NB4 (cell line): Measurements from ENCODE around the gene EIF4G2.

Source experiments
- DNase-seq: peaks from one replicate; pipeline ENCODE4 v3.0.0; 2010; ENCODE audit warnings: low read depth
- H3K4me3 ChIP-seq: one replicate; pipeline ENCODE4 v1.5.1; 2011; ENCODE audit warnings: mild to moderate bottlenecking, low read depth, low read length, moderate library complexity
- MYC ChIP-seq: IDR thresholded peaks from 2 replicates; pipeline ENCODE4 v1.6.1; 2011; ENCODE audit warnings: low read depth, low read length
- POLR2A ChIP-seq: IDR thresholded peaks from 2 replicates; pipeline ENCODE4 v1.6.1; 2011; ENCODE audit warnings: mild to moderate bottlenecking; ENCODE audit not compliant: insufficient read length; ENCODE audit errors: extremely low read depth
- TF ChIP-seq, protein P1 (sequence below): IDR thresholded peaks from 2 replicates; pipeline ENCODE4 v1.6.1; 2011; ENCODE audit warnings: low read depth, low read length
- TF ChIP-seq, protein P2 (sequence below): IDR thresholded peaks from one replicate; pipeline ENCODE4 v1.5.1; 2012; ENCODE audit warnings: low read depth, low read length

The EIF4G2 gene

DNA sequence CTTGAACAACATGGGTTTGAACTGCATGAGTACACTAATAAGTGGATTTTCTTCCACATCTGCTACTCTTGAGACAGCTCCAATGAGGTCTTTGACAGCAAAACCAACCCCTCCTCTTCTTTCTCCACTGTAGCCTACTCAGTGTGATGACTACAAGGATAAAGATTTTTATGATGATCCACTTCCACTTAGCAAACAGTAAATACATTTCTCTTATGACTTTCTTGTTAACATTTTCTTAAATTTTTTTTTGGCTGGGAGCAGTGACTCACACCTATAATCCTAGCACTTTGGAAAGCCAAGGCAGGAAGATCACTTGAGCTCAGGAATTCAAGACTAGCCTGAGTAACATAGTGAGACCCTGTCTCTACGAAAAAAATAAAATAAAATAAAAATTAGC, 9.9 kb upstream of the EIF4G2 start:
- TF ChIP-seq POLR2A (no peak), MYC (no peak)
- TF ChIP-seq, protein P1, sequence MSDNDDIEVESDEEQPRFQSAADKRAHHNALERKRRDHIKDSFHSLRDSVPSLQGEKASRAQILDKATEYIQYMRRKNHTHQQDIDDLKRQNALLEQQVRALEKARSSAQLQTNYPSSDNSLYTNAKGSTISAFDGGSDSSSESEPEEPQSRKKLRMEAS, result no peak
- TF ChIP-seq, protein P2, sequence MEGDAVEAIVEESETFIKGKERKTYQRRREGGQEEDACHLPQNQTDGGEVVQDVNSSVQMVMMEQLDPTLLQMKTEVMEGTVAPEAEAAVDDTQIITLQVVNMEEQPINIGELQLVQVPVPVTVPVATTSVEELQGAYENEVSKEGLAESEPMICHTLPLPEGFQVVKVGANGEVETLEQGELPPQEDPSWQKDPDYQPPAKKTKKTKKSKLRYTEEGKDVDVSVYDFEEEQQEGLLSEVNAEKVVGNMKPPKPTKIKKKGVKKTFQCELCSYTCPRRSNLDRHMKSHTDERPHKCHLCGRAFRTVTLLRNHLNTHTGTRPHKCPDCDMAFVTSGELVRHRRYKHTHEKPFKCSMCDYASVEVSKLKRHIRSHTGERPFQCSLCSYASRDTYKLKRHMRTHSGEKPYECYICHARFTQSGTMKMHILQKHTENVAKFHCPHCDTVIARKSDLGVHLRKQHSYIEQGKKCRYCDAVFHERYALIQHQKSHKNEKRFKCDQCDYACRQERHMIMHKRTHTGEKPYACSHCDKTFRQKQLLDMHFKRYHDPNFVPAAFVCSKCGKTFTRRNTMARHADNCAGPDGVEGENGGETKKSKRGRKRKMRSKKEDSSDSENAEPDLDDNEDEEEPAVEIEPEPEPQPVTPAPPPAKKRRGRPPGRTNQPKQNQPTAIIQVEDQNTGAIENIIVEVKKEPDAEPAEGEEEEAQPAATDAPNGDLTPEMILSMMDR, result no peak
- DNase-seq, result no peak
- H3K4me3 ChIP-seq, result no peak overlapping the region

DNA sequence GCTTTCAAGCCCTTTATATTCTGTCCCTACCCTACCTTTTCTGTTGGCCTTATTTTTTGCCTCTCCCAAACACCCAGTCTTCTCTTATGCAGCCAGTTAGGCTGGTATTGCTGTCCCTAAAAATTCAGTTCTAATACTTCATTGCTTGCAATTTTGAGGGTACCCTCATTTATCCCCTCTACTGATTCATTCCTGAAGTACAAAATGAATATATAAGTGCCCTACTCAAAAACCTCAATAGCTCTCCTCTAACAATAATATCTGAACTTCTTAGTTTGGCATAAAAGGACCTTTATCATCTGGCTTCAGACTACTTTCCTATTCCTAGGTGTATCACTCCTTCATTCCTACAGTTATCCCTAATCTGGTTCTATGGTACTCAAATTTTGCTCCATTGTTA, 5.2 kb upstream of the EIF4G2 start:
- TF ChIP-seq MYC (no peak), POLR2A (no peak)
- TF ChIP-seq, protein P1, result no peak
- TF ChIP-seq, protein P2, result no peak
- no peak for DNase-seq
- no peak overlapping the region for H3K4me3 ChIP-seq

DNA sequence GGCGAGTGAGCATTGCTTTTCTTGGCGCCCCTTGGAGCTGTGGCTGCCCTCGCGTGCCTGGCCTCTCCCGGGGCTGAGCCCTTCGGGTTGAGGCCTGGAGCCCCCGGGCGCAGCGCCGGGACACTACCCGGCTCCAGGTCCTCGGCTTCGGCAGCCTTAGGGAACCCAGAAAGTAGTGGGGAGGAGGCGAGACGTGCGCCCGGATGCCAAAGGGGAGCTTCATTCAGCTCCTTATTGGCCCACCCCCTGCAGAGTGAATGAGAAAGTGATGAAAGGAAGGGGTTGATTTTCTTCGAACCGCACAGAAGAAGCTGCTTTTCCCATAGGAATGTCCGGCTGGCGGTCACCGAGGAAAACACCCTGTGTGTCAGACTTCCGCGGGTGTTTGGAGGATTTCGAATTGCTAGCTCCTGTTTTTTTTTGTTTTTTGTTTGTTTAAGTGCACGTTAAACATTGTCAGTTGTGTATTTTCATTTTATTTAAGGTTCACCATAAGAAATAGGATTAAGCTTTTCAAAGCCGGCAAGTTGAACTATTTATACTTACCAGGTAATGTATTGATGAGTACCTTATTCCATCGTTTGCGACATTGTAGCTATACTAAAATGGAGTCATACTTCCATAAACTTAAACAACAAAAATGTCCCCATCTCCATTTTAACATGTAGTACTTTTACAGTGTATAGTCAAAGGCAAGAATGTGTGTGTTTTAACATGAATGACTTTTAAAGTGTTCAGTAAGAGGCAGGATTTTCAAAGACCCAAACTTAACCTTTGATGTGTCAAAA, 841 bp upstream of the EIF4G2 start:
- DNase-seq, result no peak
- peak overlapping the region; percentile 78 for H3K4me3 ChIP-seq
- TF ChIP-seq, protein P2, result no peak
- TF ChIP-seq MYC, result peak; percentile 2; the same call in 1 of the 2 replicates

DNA sequence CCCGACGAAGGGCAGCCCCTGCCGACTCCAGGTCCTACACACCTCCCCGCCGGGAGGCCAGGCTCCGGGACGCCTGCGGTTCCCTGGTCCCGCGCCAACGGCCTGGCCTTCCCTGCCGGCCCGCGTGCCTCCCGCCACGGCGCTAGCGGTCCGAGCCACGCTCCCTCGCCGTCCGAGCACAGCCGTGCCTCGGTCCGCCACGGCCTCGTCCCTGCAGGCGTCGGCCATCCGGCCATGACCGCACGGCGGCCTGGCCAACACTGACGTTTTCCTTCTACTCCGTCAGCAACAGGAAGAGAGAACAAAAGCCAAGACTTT, 532 bp downstream of the EIF4G2 start:
- TF ChIP-seq, protein P1, result 0 out of 2 replicates have a peak, but pooled peaks have one; percentile 3
- TF ChIP-seq MYC, result no peak
- no peak for DNase-seq
- H3K4me3 ChIP-seq, result peak overlapping the region; percentile 89

DNA sequence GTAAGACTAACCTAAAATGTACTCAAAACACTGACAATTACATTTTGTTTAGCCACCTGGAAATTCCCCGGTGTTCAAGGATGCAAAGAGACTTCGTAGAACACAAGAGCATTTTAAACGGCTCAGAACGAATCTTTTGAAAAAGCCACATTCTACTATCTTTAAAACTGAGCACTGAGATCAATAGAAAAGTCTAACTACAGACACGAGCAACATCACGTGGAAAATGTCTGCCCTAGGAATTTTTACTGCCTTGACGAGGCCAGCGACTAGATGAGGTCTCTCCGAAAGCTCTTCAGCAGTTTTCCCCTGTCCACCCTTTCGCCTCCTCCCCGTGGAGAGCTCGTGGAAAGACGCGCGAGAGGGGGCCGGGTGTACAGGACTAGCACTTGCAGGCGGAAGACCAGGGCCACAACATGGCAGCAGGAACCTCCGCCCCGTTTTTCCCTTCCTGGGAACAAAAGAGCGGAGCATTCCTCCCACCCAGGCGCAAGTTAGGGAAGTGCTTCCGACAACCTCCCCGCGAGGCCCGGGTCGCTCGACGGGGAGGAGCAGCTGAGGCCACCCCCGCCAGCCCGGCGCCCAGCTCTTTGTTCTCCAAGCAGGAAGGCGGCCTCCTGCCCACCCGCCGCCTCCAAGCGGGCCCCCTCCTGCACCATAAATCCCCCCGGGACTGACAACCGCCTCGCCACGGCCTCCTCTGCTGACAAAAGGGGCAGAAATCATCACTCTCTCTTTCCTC, 1.1 kb downstream of the EIF4G2 start:
- peak; percentile 70 for DNase-seq
- TF ChIP-seq MYC (peak; percentile 54), POLR2A (no peak)
- TF ChIP-seq, protein P1, result peak; percentile 51; the same call in 1 of the 2 replicates
- TF ChIP-seq, protein P2, result no peak
- H3K4me3 ChIP-seq, result peak overlapping the region; percentile 89

DNA sequence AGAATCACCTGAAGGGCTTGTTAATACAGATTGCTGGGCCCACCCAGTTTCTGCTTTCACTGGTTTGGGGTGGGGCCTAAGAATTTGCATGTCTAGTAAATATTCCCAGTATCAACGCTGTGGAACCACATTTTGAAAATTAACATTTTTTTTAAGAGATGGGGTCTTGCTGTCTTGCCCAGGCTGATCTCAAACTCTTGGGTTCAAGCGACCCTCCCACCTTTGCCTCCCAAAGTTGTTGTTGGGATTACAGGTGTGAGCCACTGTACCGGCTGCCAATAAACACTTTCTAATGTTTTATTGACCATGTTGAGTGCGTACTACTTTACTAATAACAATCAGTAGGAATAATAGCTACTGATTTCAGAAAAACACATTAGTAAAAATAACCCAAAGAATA, 2.5 kb downstream of the EIF4G2 start:
- TF ChIP-seq, protein P2, result no peak
- no peak for TF ChIP-seq POLR2A
- TF ChIP-seq, protein P1, result no peak
- no peak for TF ChIP-seq MYC
- H3K4me3 ChIP-seq, result peak overlapping the region; percentile 89
- no peak for DNase-seq
